OCI-LY1 (cell line): Measurements from ENCODE around the gene DUSP1.

Experiments used
- EZH2 ChIP-seq: fragments of 200-600 bp; sonication (generic), shearing (Covaris generic); IDR thresholded peaks from 2 replicates; pipeline ENCODE4 v1.8.0; 2017; ENCODE audit warnings: borderline replicate concordance, mixed run types, mild to moderate bottlenecking, antibody characterized with exemption, low read length, moderate library complexity, mixed read lengths
- TF ChIP-seq, protein P1 (sequence below): fragments of 200-600 bp; sonication (generic), shearing (Covaris generic); IDR thresholded peaks from 2 replicates; pipeline ENCODE4 v1.5.1; 2017; ENCODE audit warnings: mild to moderate bottlenecking, antibody characterized with exemption, low read length, moderate library complexity, mixed read lengths

DNA sequence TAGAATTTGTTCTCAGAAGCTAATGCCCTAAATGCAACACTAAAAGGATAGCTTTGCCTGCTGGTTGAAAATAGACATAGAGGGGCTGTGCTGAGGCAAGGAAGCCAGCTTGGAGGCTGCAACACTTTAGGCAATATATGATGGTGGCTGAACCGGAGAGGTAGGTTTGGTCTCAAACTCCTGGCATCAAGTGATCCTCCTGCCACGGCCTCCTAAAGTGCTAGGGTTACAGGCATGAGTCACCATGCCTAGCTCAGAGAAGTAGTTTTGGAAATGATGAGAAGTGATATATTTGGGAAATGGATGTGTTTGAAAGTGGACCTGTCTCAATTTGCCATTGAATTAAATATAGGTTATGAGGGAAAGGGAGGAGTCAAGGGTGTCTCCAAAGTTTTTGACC, 10.0 kb downstream of the DUSP1 start:
- TF ChIP-seq, protein P1, sequence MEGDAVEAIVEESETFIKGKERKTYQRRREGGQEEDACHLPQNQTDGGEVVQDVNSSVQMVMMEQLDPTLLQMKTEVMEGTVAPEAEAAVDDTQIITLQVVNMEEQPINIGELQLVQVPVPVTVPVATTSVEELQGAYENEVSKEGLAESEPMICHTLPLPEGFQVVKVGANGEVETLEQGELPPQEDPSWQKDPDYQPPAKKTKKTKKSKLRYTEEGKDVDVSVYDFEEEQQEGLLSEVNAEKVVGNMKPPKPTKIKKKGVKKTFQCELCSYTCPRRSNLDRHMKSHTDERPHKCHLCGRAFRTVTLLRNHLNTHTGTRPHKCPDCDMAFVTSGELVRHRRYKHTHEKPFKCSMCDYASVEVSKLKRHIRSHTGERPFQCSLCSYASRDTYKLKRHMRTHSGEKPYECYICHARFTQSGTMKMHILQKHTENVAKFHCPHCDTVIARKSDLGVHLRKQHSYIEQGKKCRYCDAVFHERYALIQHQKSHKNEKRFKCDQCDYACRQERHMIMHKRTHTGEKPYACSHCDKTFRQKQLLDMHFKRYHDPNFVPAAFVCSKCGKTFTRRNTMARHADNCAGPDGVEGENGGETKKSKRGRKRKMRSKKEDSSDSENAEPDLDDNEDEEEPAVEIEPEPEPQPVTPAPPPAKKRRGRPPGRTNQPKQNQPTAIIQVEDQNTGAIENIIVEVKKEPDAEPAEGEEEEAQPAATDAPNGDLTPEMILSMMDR, result no peak
- TF ChIP-seq EZH2, result no peak
